Type B pancreatic cell (in vitro differentiated cells): ENCODE measurements around the gene FBXL12. TPM values are rescaled to one million over a fixed set of nuclear protein-coding genes. Genes with fewer than 3 reads are reported as not detected.
"Not testable (repeated sequence)": the region's sequence is repeated elsewhere in the genome, so short reads cannot be mapped to it uniquely, and the experiment has no call there.

ENCODE experiments used
- DNase-seq: peaks from one replicate; pipeline ENCODE4 v3.0.0; 2021; ENCODE audit warnings: mixed read lengths; ENCODE audit not compliant: unreplicated experiment; ENCODE audit errors: extremely low spot score
- H3K27ac Mint-ChIP-seq: 2 replicates; pipeline ENCODE4 v1.8.0; 2021; ENCODE audit warnings: mild to moderate bottlenecking, mixed read lengths
- H3K27me3 Mint-ChIP-seq: 2 replicates; pipeline ENCODE4 v1.8.0; 2021; ENCODE audit warnings: mixed read lengths
- H3K36me3 Mint-ChIP-seq: 2 replicates; pipeline ENCODE4 v1.8.0; 2021; ENCODE audit warnings: mixed read lengths
- H3K4me1 Mint-ChIP-seq: one replicate; pipeline ENCODE4 v1.8.0; 2021; ENCODE audit warnings: mixed read lengths; ENCODE audit not compliant: unreplicated experiment
- H3K4me3 Mint-ChIP-seq: 2 replicates; pipeline ENCODE4 v1.8.0; 2021; ENCODE audit warnings: mild to moderate bottlenecking, mixed read lengths
- H3K9me3 Mint-ChIP-seq: 2 replicates; pipeline ENCODE4 v1.8.0; 2021; ENCODE audit warnings: mixed read lengths
- total RNA-seq: library from RNA; stranded (reverse); gene quantifications from 2 replicates; pipeline ENCODE4 v1.2.1, GENCODE V29; 2021; ENCODE audit warnings: low replicate concordance
- TF ChIP-seq, protein P1 (sequence below): fragments of 200-600 bp; sonication (generic); conservative IDR thresholded peaks from 2 replicates; pipeline ENCODE4 v1.5.0; 2021; ENCODE audit warnings: antibody characterized with exemption, mild to moderate bottlenecking

The FBXL12 gene
- total RNA-seq, 1 donor from 2014 or later: 27.8 TPM

DNA sequence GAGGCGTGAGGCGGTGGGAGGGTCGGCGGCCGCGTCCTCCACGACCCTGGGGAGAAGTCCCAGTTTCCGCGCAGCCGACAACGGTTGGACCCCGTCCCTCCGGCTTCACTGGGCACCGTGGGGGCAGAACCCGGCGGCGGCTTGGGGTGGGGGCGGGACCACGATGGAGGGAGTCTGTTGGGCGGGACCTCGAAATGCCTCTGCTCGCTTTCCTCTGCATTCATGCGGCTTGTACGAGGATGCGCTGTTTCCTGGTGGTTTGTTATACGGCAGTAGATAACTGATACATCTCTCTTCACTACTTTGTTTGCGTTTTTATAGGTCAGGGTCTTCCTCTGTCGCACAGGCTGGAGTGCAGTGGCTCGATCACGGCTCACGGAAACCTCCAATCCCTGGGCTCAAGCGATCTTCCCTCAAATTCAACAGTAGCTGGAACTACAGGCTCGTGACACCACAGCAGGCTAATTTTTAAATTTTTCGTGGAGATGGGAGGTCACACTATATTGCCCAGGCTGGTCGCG lies 25.7 kb downstream of the FBXL12 start:
- Mint-ChIP-seq H3K27me3 (no peaks in the 10 kb centered on the region), H3K4me1 (peaks cover 32% of the 10 kb centered on the region), H3K4me3 (peak overlapping the region; percentile 93), H3K36me3 (no peaks in the 10 kb centered on the region), H3K9me3 (no peaks in the 10 kb centered on the region), H3K27ac (peak overlapping the region; percentile 93)
- TF ChIP-seq, protein P1, sequence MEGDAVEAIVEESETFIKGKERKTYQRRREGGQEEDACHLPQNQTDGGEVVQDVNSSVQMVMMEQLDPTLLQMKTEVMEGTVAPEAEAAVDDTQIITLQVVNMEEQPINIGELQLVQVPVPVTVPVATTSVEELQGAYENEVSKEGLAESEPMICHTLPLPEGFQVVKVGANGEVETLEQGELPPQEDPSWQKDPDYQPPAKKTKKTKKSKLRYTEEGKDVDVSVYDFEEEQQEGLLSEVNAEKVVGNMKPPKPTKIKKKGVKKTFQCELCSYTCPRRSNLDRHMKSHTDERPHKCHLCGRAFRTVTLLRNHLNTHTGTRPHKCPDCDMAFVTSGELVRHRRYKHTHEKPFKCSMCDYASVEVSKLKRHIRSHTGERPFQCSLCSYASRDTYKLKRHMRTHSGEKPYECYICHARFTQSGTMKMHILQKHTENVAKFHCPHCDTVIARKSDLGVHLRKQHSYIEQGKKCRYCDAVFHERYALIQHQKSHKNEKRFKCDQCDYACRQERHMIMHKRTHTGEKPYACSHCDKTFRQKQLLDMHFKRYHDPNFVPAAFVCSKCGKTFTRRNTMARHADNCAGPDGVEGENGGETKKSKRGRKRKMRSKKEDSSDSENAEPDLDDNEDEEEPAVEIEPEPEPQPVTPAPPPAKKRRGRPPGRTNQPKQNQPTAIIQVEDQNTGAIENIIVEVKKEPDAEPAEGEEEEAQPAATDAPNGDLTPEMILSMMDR: no peak
- DNase-seq: no peak

DNA sequence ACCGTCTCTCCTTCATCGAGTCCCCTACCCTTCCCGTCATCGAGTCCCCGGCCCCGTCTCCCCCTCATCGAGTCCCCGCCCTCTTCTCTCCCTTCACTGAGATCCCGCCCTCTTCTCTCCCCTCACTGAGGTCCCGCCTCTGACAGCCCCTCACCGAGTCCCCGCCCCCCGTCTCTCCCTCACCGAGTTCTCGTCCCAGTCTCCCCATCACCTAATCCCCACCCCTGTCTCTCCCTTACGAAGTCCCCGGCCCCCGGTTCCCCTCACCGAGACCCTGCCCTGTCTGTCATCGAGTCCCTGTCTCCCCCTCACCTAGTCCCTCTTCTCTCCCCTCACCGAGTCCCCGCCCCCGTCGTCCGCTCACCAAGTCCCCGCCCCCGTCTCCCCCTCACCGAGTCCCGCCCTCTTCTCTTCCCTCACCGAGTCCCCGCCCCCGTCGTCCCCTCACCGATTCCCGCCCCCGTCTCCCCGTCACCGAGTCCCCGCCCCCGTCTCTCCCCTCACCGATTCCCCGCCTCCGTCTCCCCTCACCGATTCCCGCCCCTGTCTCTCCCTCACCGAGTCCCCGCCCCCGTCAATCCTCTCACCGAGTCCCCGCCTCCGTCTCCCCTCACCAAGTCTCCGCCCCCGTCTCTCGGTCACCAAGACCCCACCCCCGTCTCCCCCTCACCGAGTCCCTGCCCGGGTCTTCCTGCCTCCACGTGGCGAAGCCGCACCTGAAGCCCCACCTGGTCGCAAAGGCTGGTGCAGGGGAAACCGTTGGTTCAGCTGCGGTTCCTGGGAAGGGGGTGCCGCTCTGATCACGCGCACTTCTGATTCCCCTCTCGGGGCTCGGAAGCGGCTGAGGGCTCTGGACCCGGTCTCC lies 26.4 kb downstream of the FBXL12 start:
- peak; percentile 92 for DNase-seq
- Mint-ChIP-seq H3K4me1 (peaks cover 32% of the 10 kb centered on the region), H3K9me3 (no peaks in the 10 kb centered on the region), H3K27ac (peak overlapping the region; percentile 93), H3K4me3 (peak overlapping the region; percentile 93), H3K36me3 (no peaks in the 10 kb centered on the region), H3K27me3 (no peaks in the 10 kb centered on the region)
- TF ChIP-seq, protein P1: no peak

DNA sequence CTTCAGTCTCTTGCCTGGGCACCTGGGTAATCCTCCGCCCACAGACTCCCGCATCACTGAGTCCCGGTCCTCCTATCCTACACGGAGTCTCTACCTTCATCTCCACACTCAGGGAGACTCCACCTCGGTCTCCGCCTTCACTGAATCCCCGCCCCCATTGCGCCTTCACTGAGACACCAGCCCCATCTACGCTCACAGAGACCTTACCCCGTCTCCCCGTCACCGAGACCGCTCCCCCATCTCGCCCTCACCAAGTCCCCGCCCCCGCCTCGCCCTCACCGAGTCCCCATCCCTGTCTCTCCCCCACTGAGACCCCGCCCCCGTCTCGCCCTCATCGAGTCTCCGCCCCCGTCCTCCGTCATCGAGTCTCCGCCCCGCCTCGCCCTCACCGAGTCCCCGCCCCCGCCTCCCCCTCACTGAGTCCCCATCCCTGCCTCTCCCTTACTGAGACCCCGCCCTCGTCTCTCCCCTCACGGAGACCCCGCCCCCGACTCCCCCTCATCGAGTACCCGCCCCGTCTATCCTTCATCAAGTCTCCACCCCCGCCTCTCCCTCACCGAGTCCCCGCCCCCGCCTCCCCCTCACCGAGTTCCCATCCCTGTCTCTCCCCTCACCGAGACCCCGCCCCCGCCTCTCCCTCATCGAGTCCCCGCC lies 27.2 kb downstream of the FBXL12 start:
- TF ChIP-seq, protein P1: no peak
- no peaks in the 10 kb centered on the region for H3K9me3 Mint-ChIP-seq
- no peaks in the 10 kb centered on the region for H3K36me3 Mint-ChIP-seq
- peak overlapping the region; percentile 93 for H3K27ac Mint-ChIP-seq
- H3K27me3 Mint-ChIP-seq: no peaks in the 10 kb centered on the region
- H3K4me1 Mint-ChIP-seq: peaks cover 32% of the 10 kb centered on the region
- peak overlapping the region; percentile 93 for H3K4me3 Mint-ChIP-seq
- peak; percentile 93 for DNase-seq

DNA sequence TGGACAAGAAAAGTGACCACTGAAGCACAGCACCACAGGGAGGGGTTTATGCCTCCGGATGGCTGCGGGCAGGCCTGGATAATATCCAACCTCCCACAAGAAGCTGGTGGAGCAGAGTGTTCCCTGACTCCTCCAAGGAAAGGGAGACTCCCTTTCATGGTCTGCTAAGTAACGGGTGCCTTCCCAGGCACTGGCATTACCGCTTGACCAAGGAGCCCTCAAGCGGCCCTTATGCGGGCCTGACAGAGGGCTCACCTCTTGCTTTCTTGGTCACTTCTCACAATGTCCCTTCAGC lies 27.9 kb downstream of the FBXL12 start:
- peak overlapping the region; percentile 93 for H3K27ac Mint-ChIP-seq
- not testable (repeated sequence) for DNase-seq, H3K27me3 Mint-ChIP-seq, H3K36me3 Mint-ChIP-seq, H3K9me3 Mint-ChIP-seq
- H3K4me1 Mint-ChIP-seq: peaks cover 27% of the 10 kb centered on the region
- H3K4me3 Mint-ChIP-seq: peak overlapping the region; percentile 57

DNA sequence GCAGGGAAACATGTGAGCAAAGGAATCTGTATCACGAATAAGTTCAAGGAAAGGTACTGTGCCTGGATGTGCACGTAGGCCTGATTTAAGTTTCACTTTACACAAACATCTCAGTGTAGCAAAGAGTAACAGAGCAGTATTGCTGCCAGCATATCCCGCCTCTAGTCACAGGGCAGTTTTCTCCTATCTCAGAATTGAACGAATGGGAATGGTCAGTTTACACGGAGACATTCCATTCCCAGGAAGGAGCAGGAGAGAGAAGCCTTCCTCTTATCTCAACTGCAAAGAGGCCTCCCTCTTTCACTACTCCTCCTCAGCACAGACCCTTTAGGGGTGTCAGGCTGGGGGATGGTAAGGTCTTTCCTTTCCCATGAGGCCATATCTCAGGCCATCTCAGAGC lies 29.3 kb downstream of the FBXL12 start:
- peak overlapping the region; percentile 82 for H3K27ac Mint-ChIP-seq
- peak overlapping the region; percentile 81 for H3K4me3 Mint-ChIP-seq
- not testable (repeated sequence) for H3K36me3 Mint-ChIP-seq, H3K27me3 Mint-ChIP-seq, DNase-seq, H3K9me3 Mint-ChIP-seq
- peaks cover 30% of the 10 kb centered on the region for H3K4me1 Mint-ChIP-seq

DNA sequence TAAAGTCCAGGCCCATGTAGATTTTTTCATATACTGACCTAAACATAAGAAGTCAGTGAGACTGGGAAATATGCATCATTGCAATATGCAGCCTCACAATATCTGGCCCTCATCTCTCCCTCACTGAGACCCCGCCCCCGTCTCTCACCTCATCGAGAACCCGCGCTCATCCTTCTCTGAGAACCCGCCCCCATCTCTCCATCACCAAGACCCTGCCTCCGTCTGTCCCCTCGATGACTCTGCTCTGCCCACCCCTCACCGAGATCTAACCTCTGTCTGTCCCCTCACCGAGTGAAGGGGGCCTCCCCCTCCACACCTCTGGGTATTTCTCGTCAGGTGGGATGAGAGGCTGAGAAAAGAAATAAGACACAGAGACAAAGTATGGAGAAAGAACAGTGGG lies 29.8 kb downstream of the FBXL12 start:
- Mint-ChIP-seq H3K27ac (peak overlapping the region; percentile 82), H3K9me3 (no peaks in the 10 kb centered on the region), H3K4me1 (peaks cover 35% of the 10 kb centered on the region), H3K36me3 (no peaks in the 10 kb centered on the region), H3K4me3 (peak overlapping the region; percentile 81), H3K27me3 (no peaks in the 10 kb centered on the region)
- TF ChIP-seq, protein P1: no peak
- DNase-seq: no peak

DNA sequence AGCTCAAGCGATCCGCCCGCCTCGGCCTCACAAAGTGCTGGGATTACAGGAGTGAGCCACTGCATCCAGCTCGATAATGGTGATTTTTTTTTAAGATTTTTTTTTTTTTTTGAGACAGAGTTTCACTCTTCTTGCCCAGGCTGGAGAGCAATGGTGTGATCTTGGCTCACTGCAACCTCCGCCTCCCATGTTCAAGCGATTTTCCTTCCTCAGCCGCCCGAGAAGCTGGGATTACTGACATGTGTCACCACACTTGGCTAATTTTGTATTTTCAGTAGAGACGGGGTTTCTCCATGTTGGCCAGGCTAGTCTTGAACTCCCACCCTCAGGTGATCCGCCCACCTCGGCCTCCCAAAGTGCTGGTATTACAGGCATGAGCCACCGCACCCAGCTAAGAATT lies 30.3 kb downstream of the FBXL12 start:
- H3K27me3 Mint-ChIP-seq, H3K36me3 Mint-ChIP-seq, H3K9me3 Mint-ChIP-seq, DNase-seq, H3K4me3 Mint-ChIP-seq, H3K27ac Mint-ChIP-seq: not testable (repeated sequence)
- H3K4me1 Mint-ChIP-seq: peaks cover 38% of the 10 kb centered on the region
